ENCODE measurements around the gene BROX. TPM values are rescaled to one million over a fixed set of nuclear protein-coding genes. Genes with fewer than 3 reads are reported as not detected.

BROX gene
- total and polyA plus RNA-seq, 4 donors: 12.4 to 93.8 (median 31.1) TPM

- ATAC-seq (ENCODE audit: insufficient read depth, low FRiP score): no peak
- WGBS, 2 donors: 40 to 52% methylated on average over 3 of the region's 3 CpGs
- Histone ChIP-seq H3K27me3 (ENCODE audit: control insufficient read depth in 3 of 3, insufficient read depth in 3 of 3, low read length in 2 of 3) (no peaks in the 10 kb centered on the region), H3K36me3 (ENCODE audit: control insufficient read depth in 4 of 4, insufficient read depth in 4 of 4, low read length in 4 of 4) (no peaks in the 10 kb centered on the region), H3K9ac (ENCODE audit: insufficient read depth in 1 of 2, low read length in 2 of 2) (no peak overlapping the region), H3K4me3 (no peak overlapping the region), H3K4me1 (ENCODE audit: control insufficient read depth in 5 of 5, insufficient read depth in 5 of 5, low read length in 5 of 5) (peaks cover 1 to 38% (median 23%) of the 10 kb centered on the region in 5 donors), H3K9me3 (ENCODE audit: control insufficient read depth in 4 of 4, insufficient read depth in 3 of 4, low read length in 3 of 4) (no peaks in the 10 kb centered on the region), H3K27ac (ENCODE audit: low read depth in 1 of 2, low read length in 1 of 2) (no peak overlapping the region)
- TF ChIP-seq CTCF (IDR thresholded peaks at IDR 0.05; ENCODE audit: control extremely low read depth, extremely low read depth): no peak
- DNase-seq: no peak
These were observed 72.0 kb downstream of the BROX start for GRCh38 chr1:222784371-222784770.

Other genes starting within 250 kb of the BROX start
- under 1 TPM in 1 of 2 donors, not detected in 1; 0.98 TPM for gene HHIPL2, start 164.5 kb upstream of the BROX start, total RNA-seq
- gene HHIPL2, start 164.5 kb upstream of the BROX start, polyA plus RNA-seq: under 1 TPM; 0.31 to 0.40 TPM
- 10 to 100 TPM in 1 of 2 donors, 1 to 10 TPM in 1; 6.4 to 13.7 TPM for gene TAF1A, start 122.6 kb upstream of the BROX start, total RNA-seq
- gene TAF1A, start 122.6 kb upstream of the BROX start, polyA plus RNA-seq: 1 to 10 TPM; 1.8 to 3.7 TPM
- gene MIA3, start 94.5 kb upstream of the BROX start, total RNA-seq: 10 to 100 TPM; 54.3 to 69.3 TPM
- gene MIA3, start 94.5 kb upstream of the BROX start, polyA plus RNA-seq: 10 to 100 TPM; 20.7 to 28.9 TPM
- gene AIDA, start 73 bp upstream of the BROX start, total RNA-seq: 10 to 100 TPM; 64.6 to 97.2 TPM
- 10 to 100 TPM; 35.1 to 59.8 TPM for gene AIDA, start 73 bp upstream of the BROX start, polyA plus RNA-seq
- under 1 TPM in 1 of 2 donors, not detected in 1; 0.54 TPM for gene FAM177B, start 24.6 kb downstream of the BROX start, total RNA-seq
- gene FAM177B, start 24.6 kb downstream of the BROX start, polyA plus RNA-seq: under 1 TPM; 0.10 to 0.27 TPM
- 10 to 100 TPM; 12.8 to 25.7 TPM for gene DISP1, start 102.5 kb downstream of the BROX start, total RNA-seq
- 1 to 10 TPM; 4.4 to 4.7 TPM for gene DISP1, start 102.5 kb downstream of the BROX start, polyA plus RNA-seq

Data from lung (tissue), 12 donors.